OCI-LY1 (cell line): ENCODE data around the gene HAPSTR1.

Source experiments
- EZH2 ChIP-seq: fragments of 200-600 bp; sonication (generic), shearing (Covaris generic); IDR thresholded peaks from 2 replicates; pipeline ENCODE4 v1.8.0; 2017; ENCODE audit warnings: borderline replicate concordance, mixed run types, mild to moderate bottlenecking, antibody characterized with exemption, low read length, moderate library complexity, mixed read lengths
- TF ChIP-seq, protein P1 (sequence below): fragments of 200-600 bp; sonication (generic), shearing (Covaris generic); IDR thresholded peaks from 2 replicates; pipeline ENCODE4 v1.5.1; 2017; ENCODE audit warnings: mild to moderate bottlenecking, antibody characterized with exemption, low read length, moderate library complexity, mixed read lengths

DNA sequence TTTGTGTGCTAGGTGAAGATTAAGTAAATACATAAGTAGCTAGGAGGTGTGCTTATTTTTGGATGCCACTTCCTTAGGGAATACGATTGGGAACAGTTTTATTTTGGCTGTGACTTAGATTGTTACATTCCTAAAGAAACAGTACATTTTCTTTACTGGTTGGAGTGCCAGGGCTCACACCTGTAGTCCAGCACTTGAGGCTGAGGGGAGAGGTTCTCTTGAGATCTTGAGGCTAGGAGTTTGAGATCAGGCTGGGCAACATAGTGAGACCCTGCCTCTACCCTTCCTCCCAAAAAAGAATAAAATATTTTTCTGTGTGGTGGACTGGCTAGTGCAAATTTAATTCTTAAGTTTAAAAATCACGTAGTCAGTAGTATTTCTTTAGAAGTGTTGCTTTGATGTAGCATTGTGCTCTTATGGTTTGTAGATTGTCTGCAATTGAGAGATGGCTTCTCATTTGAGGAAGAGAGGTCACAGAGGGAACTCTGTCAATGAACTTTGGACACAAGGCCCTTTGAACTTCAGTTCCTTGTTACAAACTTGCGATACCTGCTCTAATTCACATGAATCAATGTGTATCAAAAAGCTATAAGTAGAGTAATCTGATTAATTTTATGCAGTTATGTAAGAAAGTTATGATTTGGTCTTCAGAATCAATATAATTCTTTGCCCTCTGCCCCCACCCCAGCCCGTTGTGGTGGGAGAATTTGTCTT, 7.1 kb downstream of the HAPSTR1 start:
- TF ChIP-seq, protein P1, sequence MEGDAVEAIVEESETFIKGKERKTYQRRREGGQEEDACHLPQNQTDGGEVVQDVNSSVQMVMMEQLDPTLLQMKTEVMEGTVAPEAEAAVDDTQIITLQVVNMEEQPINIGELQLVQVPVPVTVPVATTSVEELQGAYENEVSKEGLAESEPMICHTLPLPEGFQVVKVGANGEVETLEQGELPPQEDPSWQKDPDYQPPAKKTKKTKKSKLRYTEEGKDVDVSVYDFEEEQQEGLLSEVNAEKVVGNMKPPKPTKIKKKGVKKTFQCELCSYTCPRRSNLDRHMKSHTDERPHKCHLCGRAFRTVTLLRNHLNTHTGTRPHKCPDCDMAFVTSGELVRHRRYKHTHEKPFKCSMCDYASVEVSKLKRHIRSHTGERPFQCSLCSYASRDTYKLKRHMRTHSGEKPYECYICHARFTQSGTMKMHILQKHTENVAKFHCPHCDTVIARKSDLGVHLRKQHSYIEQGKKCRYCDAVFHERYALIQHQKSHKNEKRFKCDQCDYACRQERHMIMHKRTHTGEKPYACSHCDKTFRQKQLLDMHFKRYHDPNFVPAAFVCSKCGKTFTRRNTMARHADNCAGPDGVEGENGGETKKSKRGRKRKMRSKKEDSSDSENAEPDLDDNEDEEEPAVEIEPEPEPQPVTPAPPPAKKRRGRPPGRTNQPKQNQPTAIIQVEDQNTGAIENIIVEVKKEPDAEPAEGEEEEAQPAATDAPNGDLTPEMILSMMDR = no peak
- TF ChIP-seq EZH2 = no peak
